CD14-positive monocyte (primary cell): ENCODE measurements around the gene RNF222. TPM values are rescaled to one million over a fixed set of nuclear protein-coding genes. Genes with fewer than 3 reads are reported as not detected.

Experiments
- DNase-seq, 3 donors: peaks; one replicate each; pipeline ENCODE4 v3.0.0-alpha.2; 2011 to 2022
- H2AFZ ChIP-seq: 2 replicates; pipeline ENCODE4 v1.6.0; 2012; ENCODE audit warnings: mild to moderate bottlenecking, low read depth, low read length, inconsistent platforms; ENCODE audit not compliant: insufficient read depth, poor library complexity, severe bottlenecking
- H3K27ac ChIP-seq, 2 donors: 1 replicate in 1 of 2; 2 replicates in 1 of 2; pipeline ENCODE4 v1.5.1; 2012 to 2013; ENCODE audit warnings: low read length in 2 of 2, control low read depth in 1 of 2, inconsistent platforms in 1 of 2, low read depth in 1 of 2, mild to moderate bottlenecking in 1 of 2
- H3K27me3 ChIP-seq, 2 donors: one replicate each; pipeline versions ENCODE4 v1.6.0 to v1.6.1; 2011 to 2013; ENCODE audit warnings: low read length in 2 of 2; ENCODE audit not compliant: control insufficient read depth in 2 of 2, insufficient read depth in 2 of 2
- H3K36me3 ChIP-seq, 2 donors: replicated peaks in 1 of 2; 1 replicate in 1 of 2; 2 replicates in 1 of 2; pipeline versions ENCODE4 v1.5.1 to v1.6.1; 2012 to 2013; ENCODE audit warnings: low read length in 2 of 2, control low read depth in 1 of 2, inconsistent platforms in 1 of 2, mild to moderate bottlenecking in 1 of 2; ENCODE audit not compliant: insufficient read depth in 2 of 2, control insufficient read depth in 1 of 2
- H3K4me1 ChIP-seq, 2 donors: 1 replicate in 1 of 2; 2 replicates in 1 of 2; pipeline versions ENCODE4 v1.5.1 to v1.6.1; 2012 to 2013; ENCODE audit warnings: low read length in 2 of 2, control low read depth in 1 of 2, inconsistent platforms in 1 of 2, mild to moderate bottlenecking in 1 of 2, moderate library complexity in 1 of 2; ENCODE audit not compliant: insufficient read depth in 2 of 2, control insufficient read depth in 1 of 2
- H3K4me2 ChIP-seq: replicated peaks from 2 replicates; pipeline ENCODE3; 2012; ENCODE audit warnings: low read length, moderate library complexity, mild to moderate bottlenecking; ENCODE audit not compliant: poor library complexity, severe bottlenecking; ENCODE audit errors: extremely low read depth
- H3K4me3 ChIP-seq, 3 experiments: fragments of 200-600 bp in 1 of 3; sonication (generic) in 1 of 3; replicated peaks in 1 of 3; 1 replicate in 2 of 3; 2 replicates in 1 of 3; pipeline ENCODE4 v1.5.1; 2011 to 2013; ENCODE audit warnings: low read length in 3 of 3, mild to moderate bottlenecking in 3 of 3, control low read depth in 2 of 3, low read depth in 2 of 3, inconsistent platforms in 1 of 3, moderate library complexity in 1 of 3
- H3K79me2 ChIP-seq: 2 replicates; pipeline ENCODE4 v1.6.0; 2012; ENCODE audit warnings: mild to moderate bottlenecking, control low read depth, inconsistent platforms, low read length, moderate library complexity; ENCODE audit not compliant: insufficient read depth
- H3K9ac ChIP-seq: 2 replicates; pipeline ENCODE4 v1.6.0; 2017; ENCODE audit warnings: low read length, mild to moderate bottlenecking; ENCODE audit not compliant: insufficient read depth, poor library complexity, severe bottlenecking
- H3K9me3 ChIP-seq, 2 donors: replicated peaks in 1 of 2; 1 replicate in 1 of 2; 2 replicates in 1 of 2; pipeline versions ENCODE4 v1.5.1 to v1.6.1; 2012 to 2013; ENCODE audit warnings: low read length in 2 of 2, control low read depth in 1 of 2; ENCODE audit not compliant: control insufficient read depth in 1 of 2, insufficient read depth in 1 of 2
- H4K20me1 ChIP-seq: 2 replicates; pipeline ENCODE4 v1.6.0; 2012; ENCODE audit warnings: mild to moderate bottlenecking, low read length, control low read depth, moderate library complexity; ENCODE audit not compliant: insufficient read depth
- H3K27ac Mint-ChIP-seq, 7 donors: one replicate each; pipeline ENCODE4 v1.8.0; 2020; ENCODE audit warnings: mild to moderate bottlenecking in 7 of 7, mixed read lengths in 7 of 7, moderate library complexity in 6 of 7, inconsistent platforms in 2 of 7
- H3K27me3 Mint-ChIP-seq, 3 donors: one replicate each; pipeline ENCODE4 v1.8.0; 2021 to 2022; ENCODE audit warnings: low read depth in 3 of 3, mild to moderate bottlenecking in 3 of 3, mixed read lengths in 3 of 3, moderate library complexity in 3 of 3, inconsistent platforms in 1 of 3
- H3K36me3 Mint-ChIP-seq, 2 donors: one replicate each; pipeline ENCODE4 v1.8.0; 2020; ENCODE audit warnings: mixed read lengths in 2 of 2, inconsistent platforms in 1 of 2, mild to moderate bottlenecking in 1 of 2
- H3K4me1 Mint-ChIP-seq: one replicate; pipeline ENCODE4 v1.8.0; 2020; ENCODE audit warnings: mild to moderate bottlenecking, mixed read lengths
- H3K4me3 Mint-ChIP-seq, 2 donors: one replicate each; pipeline ENCODE4 v1.8.0; 2020; ENCODE audit warnings: mild to moderate bottlenecking in 2 of 2, mixed read lengths in 2 of 2, moderate library complexity in 1 of 2
- H3K9me3 Mint-ChIP-seq, 7 donors: one replicate each; pipeline ENCODE4 v1.8.0; 2020 to 2022; ENCODE audit warnings: mixed read lengths in 7 of 7, mild to moderate bottlenecking in 6 of 7, moderate library complexity in 6 of 7, inconsistent platforms in 2 of 7
- CTCF ChIP-seq: fragments of 200-600 bp; IDR thresholded peaks from one replicate; pipeline ENCODE4 v1.8.0; 2022; ENCODE audit warnings: antibody characterized with exemption, mild to moderate bottlenecking
- WGBS: methylation state at CpG from one replicate; pipeline ENCODE4 v1.1.5; 2013; ENCODE audit warnings: missing lambda C conversion rate; ENCODE audit not compliant: insufficient coverage; 5-methylcytosine and 5-hydroxymethylcytosine counted together
- intact Hi-C, 2 donors: fragments of 100-400 bp; cut with micrococcal nuclease; formaldehyde crosslinking; loops; one replicate each; pipeline versions ENCODE4 v1.15.0 to v1.15.1; 2023
- polyA plus RNA-seq, 3 donors: library from polyadenylated mRNA; depleted of rRNA in 1 of 3; unstranded in 2 of 3; stranded (reverse) in 1 of 3; fragments of 300-500 nt in 2 of 3; fragments of >200 nt in 1 of 3; fragmentation: Illumina TruSeq in 2 of 3; gene quantifications; 1 replicate in 2 of 3; 2 replicates in 1 of 3; pipeline ENCODE4 v1.2.3, GENCODE V29; 2012 to 2021

The RNF222 gene
- polyA plus RNA-seq, 3 donors = not detected

DNA sequence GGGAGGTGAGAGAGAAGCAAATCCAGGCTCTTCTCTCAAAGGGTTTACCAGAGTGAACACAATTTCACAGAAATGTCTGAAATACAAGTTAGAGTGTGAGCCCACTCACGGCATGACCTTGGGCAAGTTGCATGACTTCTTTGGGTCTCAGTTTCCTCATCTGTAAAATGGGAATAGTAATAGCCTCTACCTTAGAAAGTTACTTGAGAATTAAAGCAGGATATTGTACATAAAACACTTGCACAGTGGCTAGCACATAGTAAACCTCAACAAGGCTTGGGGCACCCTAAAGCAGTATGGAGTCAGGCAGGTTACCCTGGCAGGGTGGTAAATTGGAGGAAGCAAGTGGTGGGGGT is 13.2 kb upstream of the RNF222 start:
- peak overlapping the region in 4 of 7 donors; percentile 8 to 91 (median 76) for H3K27ac Mint-ChIP-seq
- Histone ChIP-seq H4K20me1 (no peaks in the 10 kb centered on the region), H3K9ac (no peak overlapping the region), H3K4me3 (no peak overlapping the region), H3K27me3 (no peaks in the 10 kb centered on the region), H3K4me2 (peak overlapping the region; percentile 42), H3K36me3 (no peaks in the 10 kb centered on the region), H3K9me3 (no peaks in the 10 kb centered on the region), H2AFZ (no peak overlapping the region), H3K4me1 (peaks cover 34 to 56% of the 10 kb centered on the region in 2 donors), H3K27ac (peak overlapping the region in 1 of 2 donors; percentile 4), H3K79me2 (peaks cover 7% of the 10 kb centered on the region)
- peaks cover 49% of the 10 kb centered on the region for H3K4me1 Mint-ChIP-seq
- no peaks in the 10 kb centered on the region for H3K9me3 Mint-ChIP-seq
- H3K27me3 Mint-ChIP-seq = peaks cover 0 to 9% (median 8%) of the 10 kb centered on the region in 3 donors
- H3K36me3 Mint-ChIP-seq = no peaks in the 10 kb centered on the region
- DNase-seq = no peak
- intact Hi-C loops = loop anchor here in 1 of 2 donors (1.0 to 5.0 kb wide), 4 partner anchors 9 to 336 kb away; no protein-coding TSS in a partner anchor
- 83% methylated on average over 1 of the region's 1 CpG for WGBS
- H3K4me3 Mint-ChIP-seq = no peak overlapping the region
- no peak for TF ChIP-seq CTCF

- H3K4me2 ChIP-seq = peak overlapping the region; percentile 42
- 47% methylated on average over 10 of the region's 19 CpGs for WGBS
- DNase-seq = peak; percentile 73 to 86 (median 83)
- no peak overlapping the region for H3K9ac ChIP-seq
- no peaks in the 10 kb centered on the region for H3K36me3 ChIP-seq
- H4K20me1 ChIP-seq = no peaks in the 10 kb centered on the region
- Mint-ChIP-seq H3K4me3 (peak overlapping the region; percentile 69 to 71), H3K27ac (peak overlapping the region; percentile 58 to 91 (median 80)), H3K27me3 (peaks cover 0 to 9% (median 8%) of the 10 kb centered on the region in 3 donors), H3K4me1 (peaks cover 46% of the 10 kb centered on the region), H3K9me3 (no peaks in the 10 kb centered on the region), H3K36me3 (no peaks in the 10 kb centered on the region)
- peak overlapping the region in 1 of 2 donors; percentile 4 for H3K27ac ChIP-seq
- no peaks in the 10 kb centered on the region for H3K27me3 ChIP-seq
- no peaks in the 10 kb centered on the region for H3K9me3 ChIP-seq
- intact Hi-C loops = loop anchor here (1.0 to 5.0 kb wide), 5 partner anchors 10 to 337 kb away; no protein-coding TSS in a partner anchor
- peaks cover 7% of the 10 kb centered on the region for H3K79me2 ChIP-seq
- peak overlapping the region in 1 of 3 experiments; percentile 27 for H3K4me3 ChIP-seq
- H2AFZ ChIP-seq = peak overlapping the region; percentile 18
- peaks cover 34 to 52% of the 10 kb centered on the region in 2 donors for H3K4me1 ChIP-seq
- TF ChIP-seq CTCF = peak; percentile 93
These were observed 12.6 kb upstream of the RNF222 start for GRCh38 chr17:8409966-8410882.
